Activated T-cell treated with anti-CD3 and anti-CD28 coated beads for 48 hours (primary cell): Measurements from ENCODE around the gene GPR152.

ENCODE experiments used
- DNase-seq: peaks from one replicate; pipeline ENCODE4 v3.0.0-alpha.2; 2020; ENCODE audit warnings: low read depth

Gene GPR152

GRCh38 chr11:67423891-67424613 lies 28.5 kb downstream of the GPR152 start:
- no peak for DNase-seq

DNA sequence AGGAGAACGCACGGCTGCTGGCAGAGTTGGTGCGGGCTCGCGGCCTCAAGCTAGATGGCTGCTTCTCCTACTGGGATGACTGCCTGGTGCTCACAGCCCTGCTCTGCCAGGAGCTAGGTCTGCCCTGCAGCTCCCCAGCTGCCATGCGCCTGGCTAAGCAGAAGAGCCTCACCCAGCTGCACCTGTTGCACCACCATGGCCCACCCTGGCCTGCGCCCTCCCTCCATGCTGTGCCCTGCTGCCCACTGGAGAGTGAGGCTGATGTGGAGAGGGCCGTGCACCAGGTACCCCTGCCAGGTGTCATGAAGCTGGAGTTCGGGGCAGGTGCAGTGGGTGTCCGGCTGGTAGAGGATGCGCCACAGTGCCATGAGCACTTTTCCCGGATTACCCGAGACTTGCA lies 29.1 kb downstream of the GPR152 start:
- no peak for DNase-seq

- no peak for DNase-seq
Measured at GRCh38 chr11:67422891-67423290, 29.6 kb downstream of the GPR152 start.

DNA sequence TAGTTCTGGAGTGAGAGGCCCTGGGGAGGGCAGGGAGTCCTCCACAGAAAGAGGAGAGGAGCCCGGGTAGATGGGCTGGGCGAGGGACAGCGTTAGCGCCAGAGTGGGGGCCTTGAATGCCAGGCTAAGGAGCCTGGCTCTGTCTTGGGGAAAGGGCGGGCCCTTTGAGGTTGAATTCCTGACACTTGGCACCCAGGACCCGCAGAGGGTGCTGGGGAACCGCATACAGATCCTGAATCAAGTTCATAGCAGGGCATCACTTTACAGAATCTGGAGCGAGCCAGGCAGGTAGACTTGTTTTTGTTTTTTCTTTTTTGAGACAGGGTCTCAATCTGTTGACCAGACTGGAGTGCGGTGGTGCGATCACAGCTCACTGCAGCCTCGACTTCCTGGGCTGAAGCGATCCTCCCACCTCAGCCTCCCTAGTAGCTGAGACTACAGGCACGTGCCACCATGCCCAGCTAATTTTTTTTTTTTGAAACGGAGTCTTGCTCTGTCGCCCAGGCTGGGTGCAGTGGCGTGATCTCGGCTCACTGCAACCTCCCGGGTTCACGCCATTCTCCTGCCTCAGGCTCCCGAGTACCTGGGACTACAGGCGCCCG lies 31.0 kb downstream of the GPR152 start:
- no peak for DNase-seq

DNA sequence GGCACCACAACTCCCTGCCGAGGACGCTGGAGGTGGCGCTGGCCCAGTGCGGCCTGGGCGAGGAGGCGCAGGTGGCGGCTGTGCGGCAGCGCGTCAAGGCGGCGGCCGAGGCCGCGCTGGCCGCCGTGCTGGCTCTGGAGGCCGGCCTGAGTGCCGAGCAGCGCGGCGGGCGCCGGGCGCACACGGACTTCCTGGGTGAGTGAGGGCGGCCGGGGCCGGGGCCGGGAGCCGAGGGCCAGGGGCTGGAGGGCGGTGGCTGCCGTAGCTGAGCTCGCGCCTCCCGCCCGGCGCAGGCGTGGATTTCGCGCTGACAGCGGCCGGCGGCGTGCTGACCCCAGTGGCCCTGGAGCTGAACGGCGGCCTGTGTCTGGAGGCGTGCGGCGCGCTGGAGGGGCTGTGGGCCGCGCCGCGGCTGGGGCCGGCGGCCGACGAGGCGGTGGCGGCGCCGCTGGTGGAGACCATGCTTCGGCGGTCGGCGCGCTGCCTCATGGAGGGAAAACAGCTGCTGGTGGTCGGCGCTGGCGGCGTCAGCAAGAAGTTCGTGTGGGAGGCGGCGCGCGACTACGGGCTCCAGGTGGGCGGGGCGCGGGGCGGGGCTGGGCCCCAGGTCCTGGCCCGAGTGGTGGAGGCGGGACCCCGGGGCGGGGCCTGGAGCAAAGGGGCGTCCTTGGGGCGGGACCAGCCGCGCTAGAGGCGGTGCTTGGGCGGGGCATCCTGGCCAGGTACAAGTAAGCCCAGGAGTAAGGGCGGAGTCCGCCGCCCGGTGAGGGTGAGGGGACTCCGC lies 31.7 kb downstream of the GPR152 start:
- DNase-seq, result peak; percentile 99

DNA sequence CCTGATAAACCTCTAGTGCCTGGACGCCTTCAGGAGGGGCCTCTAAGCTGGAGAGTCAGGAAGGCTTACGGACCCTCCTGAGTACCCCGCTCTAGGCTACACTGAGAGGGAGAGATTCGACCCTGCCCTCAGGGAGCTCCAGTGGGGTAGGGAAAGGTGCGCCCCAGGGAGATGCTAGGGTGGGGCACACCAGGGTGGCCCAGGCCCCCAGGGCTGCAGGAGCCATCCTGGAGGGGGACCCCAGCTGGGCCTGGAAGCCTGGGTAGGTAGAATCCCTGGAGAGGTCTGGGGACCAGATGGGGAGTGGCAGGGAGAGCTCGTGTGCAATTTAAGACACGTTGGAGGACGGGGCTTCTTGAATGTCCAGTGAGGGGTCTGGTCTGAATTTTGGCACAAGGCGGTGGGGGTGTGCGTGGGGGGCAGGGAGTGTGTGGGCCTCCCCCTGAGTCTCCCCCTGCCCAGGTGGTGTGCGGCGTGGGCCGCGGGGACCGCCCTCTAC lies 32.3 kb downstream of the GPR152 start:
- no peak for DNase-seq

- no peak for DNase-seq
Measured at GRCh38 chr11:67419325-67420049, 33.0 kb downstream of the GPR152 start.

- no peak for DNase-seq
Measured at GRCh38 chr11:67418476-67419281, 33.9 kb downstream of the GPR152 start.

GRCh38 chr11:67417425-67417824 lies 35.1 kb downstream of the GPR152 start:
- no peak for DNase-seq

- no peak for DNase-seq
Measured at GRCh38 chr11:67416416-67417335, 35.9 kb downstream of the GPR152 start.

- no peak for DNase-seq
Measured at GRCh38 chr11:67415501-67416304, 36.8 kb downstream of the GPR152 start, which contains the start of gene CARNS1. Gene CARNS1, plus strand, starts transcription at chr11:67415678. Its CDS starts 522 bp downstream, at chr11:67416200.

- DNase-seq, result no peak
Measured at GRCh38 chr11:67413266-67413849, 39.2 kb downstream of the GPR152 start.

DNA sequence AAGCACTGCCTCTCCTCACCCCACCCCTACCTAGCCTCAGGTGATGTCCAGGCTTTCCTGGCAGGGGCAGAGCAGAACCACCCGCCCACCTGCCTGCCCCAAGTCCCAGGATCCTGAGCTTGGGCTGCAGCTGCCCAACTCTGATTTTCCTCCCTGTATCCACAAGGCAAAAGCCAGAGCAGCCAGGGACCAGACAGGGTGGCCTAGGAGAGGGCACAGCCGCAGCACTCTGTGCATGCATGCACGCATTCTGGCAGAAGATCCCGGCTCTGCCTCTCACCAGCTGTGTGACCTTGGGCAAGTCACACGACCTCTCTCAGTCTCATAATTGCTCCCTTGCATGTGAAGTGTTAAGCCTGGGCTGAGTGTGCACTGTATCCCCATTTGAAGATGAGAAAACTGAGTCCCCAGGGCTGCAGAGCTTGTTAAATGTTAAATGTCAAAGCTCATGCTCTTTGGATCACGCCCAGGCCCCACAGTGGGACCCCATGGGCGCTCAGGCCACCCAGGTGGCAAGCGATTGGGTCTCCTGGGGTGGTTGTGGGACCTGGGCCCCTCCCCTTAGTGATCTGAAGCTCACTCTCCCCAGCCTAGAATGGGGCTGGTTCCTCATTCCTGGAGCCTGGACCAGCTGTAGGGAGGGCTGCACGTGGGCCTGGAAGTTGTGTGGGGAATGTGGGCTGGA lies 39.9 kb downstream of the GPR152 start:
- no peak for DNase-seq

DNA sequence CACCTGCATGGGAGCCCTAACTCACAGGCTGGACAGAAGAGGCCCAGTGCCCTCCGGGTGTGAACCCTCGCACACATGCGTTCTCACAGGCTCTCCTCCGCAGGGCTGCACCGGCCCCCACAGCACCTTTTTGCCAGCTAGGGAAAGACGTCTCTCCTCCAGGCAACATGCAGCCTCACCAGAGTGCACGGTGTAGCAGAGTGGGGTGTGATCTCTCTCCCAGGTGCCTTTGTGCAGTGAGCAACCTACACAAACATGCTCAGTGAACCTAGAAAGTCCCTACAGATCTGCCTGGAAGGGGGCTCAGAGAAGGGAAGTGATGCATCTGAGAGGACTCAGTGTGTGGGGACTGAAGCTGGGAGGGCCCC lies 40.8 kb downstream of the GPR152 start:
- no peak for DNase-seq

DNA sequence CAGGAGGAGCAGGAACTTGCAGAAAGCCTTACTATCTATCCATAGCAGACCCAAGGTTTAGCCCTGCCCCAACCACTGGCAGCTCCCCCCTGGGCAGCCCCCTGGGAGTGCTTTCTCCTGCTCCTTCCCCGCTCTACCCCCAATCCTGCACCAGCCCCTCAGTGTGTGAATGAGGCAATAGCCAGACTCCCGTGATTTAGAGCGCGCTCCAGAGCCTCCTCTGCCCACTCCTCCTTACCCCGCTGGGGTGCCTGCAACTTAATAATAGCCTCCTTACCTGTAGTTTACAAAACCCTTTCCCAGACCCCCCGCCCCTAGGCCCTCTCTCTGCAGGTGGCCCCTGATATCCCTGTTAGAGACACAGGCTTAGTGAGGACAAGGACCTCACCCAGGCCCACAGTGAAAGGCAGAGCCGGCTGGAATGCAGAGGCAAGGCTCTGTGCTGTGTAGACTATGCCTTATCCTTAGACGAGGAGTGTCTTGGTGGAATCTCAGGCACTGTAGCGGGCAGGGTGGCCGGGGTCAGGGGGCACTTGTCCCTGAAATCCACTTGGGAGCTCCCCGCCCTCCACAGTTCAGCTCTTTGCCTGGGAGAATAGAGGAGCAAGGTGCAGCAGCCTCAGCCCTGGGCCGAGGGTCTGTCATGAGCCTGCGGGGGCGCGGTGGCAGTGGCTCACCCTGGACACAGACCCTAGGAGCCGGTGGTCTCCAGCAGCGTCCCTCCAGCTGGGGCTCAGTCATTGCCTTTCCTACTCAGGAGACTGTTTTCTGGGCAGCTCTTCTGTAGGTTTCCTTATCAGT lies 41.3 kb downstream of the GPR152 start:
- DNase-seq, result no peak

- no peak for DNase-seq
Measured at GRCh38 chr11:67410369-67410831, 42.1 kb downstream of the GPR152 start.

DNA sequence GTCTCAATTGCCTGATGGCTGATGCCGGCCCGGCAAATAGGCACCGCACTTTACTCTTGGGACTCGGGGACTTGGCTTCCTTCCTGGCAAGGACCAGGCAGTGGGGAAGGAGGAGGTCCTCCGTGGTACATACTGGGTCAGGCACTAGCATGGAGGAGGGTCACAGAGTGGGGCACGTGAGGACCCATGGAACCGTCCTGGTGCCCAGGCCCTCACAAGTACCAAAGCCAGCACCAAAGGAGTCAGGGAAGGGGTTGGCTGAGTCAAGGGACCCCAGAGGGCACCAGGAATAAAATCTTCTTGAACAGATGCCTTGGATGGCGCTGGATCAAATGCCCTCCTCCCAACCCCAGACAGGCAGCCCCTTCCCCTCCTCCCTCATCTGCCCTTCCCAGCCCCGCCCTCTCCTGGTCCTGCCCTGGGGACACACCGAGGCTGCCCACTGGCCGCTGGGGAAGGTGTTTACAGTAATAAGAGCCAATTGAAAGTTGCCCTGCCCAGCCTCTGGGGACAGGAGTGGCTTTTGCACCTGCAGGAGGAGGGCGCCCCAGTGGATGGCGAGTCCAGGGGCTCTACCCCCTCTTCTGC lies 42.7 kb downstream of the GPR152 start:
- no peak for DNase-seq
